CMK (cell line): ENCODE results near the gene CST1.
"Not testable (repeated sequence)": the region's sequence is repeated elsewhere in the genome, so short reads cannot be mapped to it uniquely, and the experiment has no call there.

Experiments used
- DNase-seq: peaks from one replicate; pipeline ENCODE4 v3.0.0-alpha.2; 2010; ENCODE audit warnings: low read depth

The CST1 gene, protein sequence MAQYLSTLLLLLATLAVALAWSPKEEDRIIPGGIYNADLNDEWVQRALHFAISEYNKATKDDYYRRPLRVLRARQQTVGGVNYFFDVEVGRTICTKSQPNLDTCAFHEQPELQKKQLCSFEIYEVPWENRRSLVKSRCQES

GRCh38 chr20:23750786-23751185 is at the start of gene CST1:
CST1 (minus strand) TSS chr20:23750935; CDS start chr20:23750866, 69 bp downstream.
- not testable (repeated sequence) for DNase-seq

GRCh38 chr20:23799216-23799847 is 48.6 kb upstream of the CST1 start:
- not testable (repeated sequence) for DNase-seq

- DNase-seq, result no peak
These were observed 44.8 kb upstream of the CST1 start for GRCh38 chr20:23795526-23795925.

- DNase-seq, result no peak
These were observed 44.1 kb upstream of the CST1 start for GRCh38 chr20:23794841-23795240.

- DNase-seq, result no peak
These were observed 43.3 kb upstream of the CST1 start for GRCh38 chr20:23794065-23794464.

DNA sequence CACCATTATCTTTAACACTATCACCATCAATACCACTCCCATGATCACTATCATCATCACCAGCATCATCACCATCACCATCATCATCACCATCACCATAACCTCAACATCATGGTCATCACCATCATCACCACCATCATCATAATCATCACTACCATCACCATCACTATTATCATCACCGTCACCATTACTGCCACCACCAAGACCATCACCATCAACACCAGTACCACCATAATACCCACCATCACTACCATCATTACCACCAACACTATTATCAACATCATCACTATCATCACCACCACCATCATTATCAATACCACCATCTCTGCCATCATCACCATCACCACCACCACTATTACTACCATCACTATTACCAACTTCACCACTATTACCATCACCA is 32.7 kb upstream of the CST1 start:
- DNase-seq, result no peak

DNA sequence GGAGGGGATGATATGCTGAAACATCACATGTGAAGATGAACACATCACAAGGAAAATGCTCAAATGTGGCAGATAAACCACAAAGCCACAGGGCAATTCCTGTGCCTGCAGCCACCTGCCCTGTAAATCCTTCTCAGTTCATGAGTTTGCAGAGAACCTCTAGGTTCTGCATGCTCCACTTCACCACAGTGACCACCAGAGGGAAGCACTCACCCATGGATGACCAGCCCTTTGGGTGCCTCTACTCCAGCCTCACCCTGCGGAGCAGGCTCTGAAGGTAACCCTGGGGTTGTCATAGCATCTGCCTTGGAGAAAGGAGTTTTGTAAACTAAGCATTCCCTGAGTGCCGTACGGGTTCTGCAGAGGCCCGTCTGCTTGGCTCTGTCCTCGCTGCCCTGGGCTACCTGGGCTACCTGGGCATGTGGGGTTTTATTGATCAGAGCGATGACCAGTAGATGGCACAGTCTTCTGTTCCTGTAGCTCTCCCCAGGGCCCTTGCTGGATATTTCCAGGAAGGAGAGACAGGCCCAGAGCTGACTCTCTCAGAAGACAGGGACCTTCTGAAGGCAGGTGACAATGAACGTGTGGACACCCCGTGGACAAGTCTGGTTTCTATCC is 31.7 kb upstream of the CST1 start:
- DNase-seq, result peak; percentile 8

DNA sequence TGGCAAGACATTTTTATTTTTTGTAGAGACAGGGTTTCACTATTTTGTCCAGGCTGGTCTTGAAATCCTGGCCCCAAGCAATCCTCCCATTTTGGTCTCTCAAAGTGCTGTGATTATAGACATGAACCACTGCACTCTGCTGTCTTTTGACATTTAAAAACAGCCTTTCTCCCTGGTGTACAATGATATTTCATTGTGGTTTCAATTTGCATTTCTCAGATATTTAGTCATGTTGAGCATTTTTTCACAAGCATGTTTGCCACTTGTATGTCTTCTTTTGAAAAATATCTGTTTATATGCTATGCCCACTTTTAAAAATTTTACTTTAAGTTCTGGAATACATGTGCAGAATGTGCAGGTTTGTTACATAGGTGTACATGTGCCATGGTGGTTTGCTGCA is 27.9 kb upstream of the CST1 start:
- not testable (repeated sequence) for DNase-seq

GRCh38 chr20:23777380-23777779 is 26.6 kb upstream of the CST1 start:
- not testable (repeated sequence) for DNase-seq

DNA sequence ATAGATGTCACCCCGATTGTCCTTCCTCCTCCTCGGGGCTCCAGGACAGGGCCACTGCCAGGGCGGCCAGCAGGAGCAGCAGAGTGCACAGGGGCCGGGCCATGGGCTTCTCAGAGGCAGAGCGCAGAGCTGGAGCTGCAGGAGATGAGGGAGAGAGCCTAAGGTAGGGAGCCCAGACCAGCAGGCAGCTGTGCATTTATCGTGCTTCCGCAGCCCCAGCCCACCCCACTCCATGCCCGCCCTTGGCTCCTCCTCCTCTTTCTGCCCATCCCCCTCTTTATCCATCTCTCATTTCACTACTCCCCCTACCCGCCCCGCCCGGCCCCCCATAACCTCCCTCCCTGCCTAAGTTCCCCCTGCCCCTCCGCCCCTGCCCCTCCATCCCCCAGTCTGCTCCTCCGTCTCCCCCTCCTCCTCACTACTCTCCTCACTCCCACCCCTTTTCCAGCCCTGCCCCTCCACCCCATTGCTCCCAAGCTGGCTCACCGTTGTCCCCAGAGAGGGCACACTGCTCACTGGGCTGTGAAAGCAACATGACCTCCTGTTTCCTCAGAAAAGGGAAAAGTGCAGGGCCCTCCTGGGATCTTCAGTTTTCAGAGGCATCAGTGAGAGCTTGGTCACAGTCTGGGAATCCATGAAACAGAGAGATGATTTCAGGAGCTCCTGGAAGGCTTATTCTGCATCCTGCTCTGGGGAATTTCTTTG is 25.5 kb upstream of the CST1 start:
- DNase-seq, result no peak

- no peak for DNase-seq
These were observed 23.3 kb upstream of the CST1 start for GRCh38 chr20:23774081-23774480.

DNA sequence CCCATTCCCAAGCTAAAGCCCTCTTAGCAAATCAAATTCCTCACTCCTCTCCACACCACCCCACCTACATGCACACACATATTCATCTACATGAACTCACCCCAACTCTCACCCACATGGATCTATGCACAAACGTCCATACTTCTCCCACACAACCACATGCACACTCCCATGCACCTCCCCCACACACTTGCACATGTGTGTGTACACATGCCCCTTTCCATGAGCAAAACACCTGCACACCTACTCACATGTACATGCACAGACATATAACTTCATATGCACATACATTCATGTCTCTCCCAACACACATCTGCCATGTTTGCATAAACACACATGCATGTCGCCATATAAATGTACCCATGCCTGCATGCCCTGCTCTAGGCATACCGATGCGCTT is 22.8 kb upstream of the CST1 start:
- DNase-seq, result no peak

- DNase-seq, result no peak
These were observed 22.4 kb upstream of the CST1 start for GRCh38 chr20:23773127-23773526.

GRCh38 chr20:23772074-23772473 is 21.3 kb upstream of the CST1 start:
- no peak for DNase-seq

DNA sequence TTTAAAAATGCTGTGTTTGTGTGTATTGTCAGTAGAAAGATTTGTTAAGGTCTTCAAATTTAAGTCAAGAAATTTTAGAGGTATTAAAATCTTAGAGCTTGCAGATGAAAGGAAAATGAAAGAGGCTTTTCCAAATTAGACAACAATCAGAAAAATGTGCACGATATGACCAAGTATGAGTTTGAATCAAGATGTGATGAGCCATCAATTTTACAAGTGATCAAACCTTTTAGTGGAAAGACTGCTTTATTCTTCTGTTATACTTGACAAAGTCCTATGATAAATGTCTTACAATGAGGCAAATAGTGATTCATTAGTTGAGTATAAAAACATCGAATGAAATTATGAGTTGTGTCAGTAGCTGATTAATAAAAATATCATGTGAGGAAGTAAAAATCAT is 19.6 kb upstream of the CST1 start:
- DNase-seq, result no peak

GRCh38 chr20:23768520-23768919 is 17.8 kb upstream of the CST1 start:
- not testable (repeated sequence) for DNase-seq

GRCh38 chr20:23766531-23766930 is 15.8 kb upstream of the CST1 start:
- no peak for DNase-seq

DNA sequence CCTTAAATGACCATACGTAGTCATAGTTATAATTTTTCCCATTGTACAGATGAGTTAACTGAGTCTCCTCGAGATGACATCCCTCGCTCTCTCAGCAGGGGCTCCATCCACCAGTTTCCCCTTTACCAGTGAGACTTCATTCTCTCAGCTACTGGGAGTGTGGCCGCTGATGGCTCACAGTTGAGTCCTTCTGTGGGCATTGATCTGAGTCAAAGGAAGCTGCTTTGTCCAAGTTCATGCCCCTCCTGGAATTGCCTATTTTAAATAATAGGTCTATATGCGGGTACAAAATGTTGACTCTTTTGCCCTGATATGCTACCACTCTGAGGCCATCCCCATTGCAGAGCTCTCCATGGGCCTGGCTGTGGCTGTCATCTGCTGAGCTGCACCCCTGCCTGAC is 14.8 kb upstream of the CST1 start:
- DNase-seq, result no peak

- DNase-seq, result not testable (repeated sequence)
These were observed 13.9 kb upstream of the CST1 start for GRCh38 chr20:23764630-23765029.

- DNase-seq, result no peak
These were observed 12.6 kb upstream of the CST1 start for GRCh38 chr20:23763345-23763744.

- no peak for DNase-seq
These were observed 8.7 kb upstream of the CST1 start for GRCh38 chr20:23759306-23759940.

DNA sequence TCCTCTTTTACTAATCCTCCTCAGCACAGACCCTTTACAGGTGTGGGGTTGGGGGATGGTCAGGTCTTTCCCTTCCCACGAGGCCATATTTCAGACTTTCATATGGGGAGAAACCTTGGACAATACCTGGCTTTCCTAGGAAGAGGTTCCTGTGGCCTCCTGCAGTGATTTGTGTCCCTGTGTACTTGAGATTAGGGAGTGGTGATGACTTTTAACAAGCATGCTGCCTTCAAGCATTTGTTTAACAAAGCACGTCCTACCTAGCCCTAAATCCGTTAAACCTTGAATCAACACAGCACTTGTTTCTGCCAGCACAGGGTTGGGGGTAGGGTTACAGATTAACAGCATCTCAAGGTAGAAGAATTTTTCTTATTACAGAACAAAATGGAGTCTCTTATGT is 6.1 kb upstream of the CST1 start:
- not testable (repeated sequence) for DNase-seq
